Adrenal gland (tissue), 5 donors: ENCODE measurements around the gene EQTN.

Source experiments
- CTCF ChIP-seq, 6 experiments: fragments of 450-650 bp in 4 of 6; fragments of 200-600 bp in 2 of 6; sonication (generic) in 1 of 6; IDR thresholded peaks; 1 replicate in 5 of 6; 2 replicates in 1 of 6; pipeline versions ENCODE4 v1.5.1 to v1.8.0; 2016 to 2021; ENCODE audit warnings: antibody characterized with exemption in 6 of 6, mild to moderate bottlenecking in 2 of 6, moderate library complexity in 1 of 6
- POLR2A ChIP-seq, 2 donors: fragments of 450-650 bp; IDR thresholded peaks; one replicate each; pipeline ENCODE4 v1.6.1; 2017; ENCODE audit warnings: antibody characterized with exemption in 2 of 2, mild to moderate bottlenecking in 2 of 2, moderate library complexity in 1 of 2
- donor health status: DM: no; HTN: no; CAD: no.

- TF ChIP-seq POLR2A (IDR thresholded peaks at IDR 0.05) (no peak), CTCF (IDR thresholded peaks at IDR 0.05) (no peak)
Measured at GRCh38 chr9:27340285-27340674, 43.3 kb upstream of the EQTN start.
